ENCODE data around the gene DGLUCY.

DGLUCY gene

GRCh38 chr14:91218014-91218413 lies 104.1 kb downstream of the DGLUCY start:
- no peak overlapping the region for H3K4me2 ChIP-seq
- H3K79me2 ChIP-seq (ENCODE audit: insufficient read depth, low read depth), result no peaks in the 10 kb centered on the region
- no peaks in the 10 kb centered on the region for H3K4me1 ChIP-seq (ENCODE audit: low read depth, poor library complexity, severe bottlenecking)
- H3K36me3 ChIP-seq (ENCODE audit: insufficient read depth), result no peaks in the 10 kb centered on the region
- H2AFZ ChIP-seq (ENCODE audit: low read depth), result no peak overlapping the region
- H3K27me3 ChIP-seq (ENCODE audit: insufficient read depth, low read depth), result no peaks in the 10 kb centered on the region
- no peak overlapping the region for H3K4me3 ChIP-seq (IDR thresholded peaks at IDR 0.05; ENCODE audit: insufficient read depth, low read depth, low read length)
- TF ChIP-seq, protein P1, sequence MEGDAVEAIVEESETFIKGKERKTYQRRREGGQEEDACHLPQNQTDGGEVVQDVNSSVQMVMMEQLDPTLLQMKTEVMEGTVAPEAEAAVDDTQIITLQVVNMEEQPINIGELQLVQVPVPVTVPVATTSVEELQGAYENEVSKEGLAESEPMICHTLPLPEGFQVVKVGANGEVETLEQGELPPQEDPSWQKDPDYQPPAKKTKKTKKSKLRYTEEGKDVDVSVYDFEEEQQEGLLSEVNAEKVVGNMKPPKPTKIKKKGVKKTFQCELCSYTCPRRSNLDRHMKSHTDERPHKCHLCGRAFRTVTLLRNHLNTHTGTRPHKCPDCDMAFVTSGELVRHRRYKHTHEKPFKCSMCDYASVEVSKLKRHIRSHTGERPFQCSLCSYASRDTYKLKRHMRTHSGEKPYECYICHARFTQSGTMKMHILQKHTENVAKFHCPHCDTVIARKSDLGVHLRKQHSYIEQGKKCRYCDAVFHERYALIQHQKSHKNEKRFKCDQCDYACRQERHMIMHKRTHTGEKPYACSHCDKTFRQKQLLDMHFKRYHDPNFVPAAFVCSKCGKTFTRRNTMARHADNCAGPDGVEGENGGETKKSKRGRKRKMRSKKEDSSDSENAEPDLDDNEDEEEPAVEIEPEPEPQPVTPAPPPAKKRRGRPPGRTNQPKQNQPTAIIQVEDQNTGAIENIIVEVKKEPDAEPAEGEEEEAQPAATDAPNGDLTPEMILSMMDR (conservative IDR thresholded peaks at IDR 0.05; ENCODE audit: low read depth, low read length), result no peak
- no peak overlapping the region for H3K9ac ChIP-seq
- H3K27ac ChIP-seq, result no peak overlapping the region
- H4K20me1 ChIP-seq (ENCODE audit: insufficient read depth), result no peaks in the 10 kb centered on the region

DNA sequence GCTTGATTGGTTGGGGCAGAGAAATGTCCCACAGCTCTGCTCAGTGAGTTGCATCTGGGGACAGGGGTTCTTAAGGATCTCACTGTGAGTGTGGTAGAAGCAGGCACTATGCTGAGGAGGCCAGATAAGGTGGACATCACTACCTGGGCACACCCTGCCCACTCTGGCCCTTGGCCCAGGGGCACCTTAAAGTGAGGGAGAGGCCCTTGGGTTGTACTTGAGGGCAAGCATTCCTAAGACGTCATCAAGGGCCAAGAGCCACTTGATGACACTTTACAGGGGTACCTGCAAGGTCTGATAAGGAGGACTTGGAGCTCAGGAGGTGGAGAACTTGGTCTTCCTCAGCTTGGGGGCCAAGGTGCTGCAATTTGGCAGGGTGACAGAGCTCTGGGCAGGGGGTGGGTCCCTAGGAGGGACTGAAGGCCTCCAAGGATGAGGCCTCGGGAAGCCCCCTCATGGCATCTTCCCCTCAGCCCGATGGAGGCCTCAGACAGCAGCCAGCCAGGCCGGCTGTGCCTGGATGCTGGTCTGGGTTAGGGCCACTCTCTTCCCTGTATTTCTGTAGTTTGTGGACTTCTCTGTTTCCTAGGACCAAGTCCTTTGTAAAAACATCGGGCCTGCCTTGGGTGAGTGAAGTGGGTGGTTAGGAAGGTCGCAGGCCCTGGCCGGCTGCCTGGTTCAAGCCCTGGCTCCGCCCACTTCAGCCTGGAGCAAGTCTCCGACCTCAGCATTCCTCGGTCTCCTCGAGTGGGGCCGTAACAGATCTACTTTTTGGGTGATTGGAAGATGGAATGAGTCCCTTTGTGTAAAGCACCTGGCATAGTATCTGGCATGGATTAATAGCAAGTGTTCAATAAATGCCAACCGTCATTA lies 105.9 kb downstream of the DGLUCY start:
- Histone ChIP-seq H4K20me1 (ENCODE audit: insufficient read depth) (no peaks in the 10 kb centered on the region), H3K27ac (no peak overlapping the region), H3K79me2 (ENCODE audit: insufficient read depth, low read depth) (no peaks in the 10 kb centered on the region), H3K4me2 (no peak overlapping the region), H2AFZ (ENCODE audit: low read depth) (no peak overlapping the region), H3K9ac (no peak overlapping the region), H3K4me3 (IDR thresholded peaks at IDR 0.05; ENCODE audit: insufficient read depth, low read depth, low read length) (no peak overlapping the region), H3K4me1 (ENCODE audit: low read depth, poor library complexity, severe bottlenecking) (no peaks in the 10 kb centered on the region), H3K36me3 (ENCODE audit: insufficient read depth) (no peaks in the 10 kb centered on the region), H3K27me3 (ENCODE audit: insufficient read depth, low read depth) (no peaks in the 10 kb centered on the region)
- TF ChIP-seq, protein P1 (conservative IDR thresholded peaks at IDR 0.05; ENCODE audit: low read depth, low read length), result no peak

DNA sequence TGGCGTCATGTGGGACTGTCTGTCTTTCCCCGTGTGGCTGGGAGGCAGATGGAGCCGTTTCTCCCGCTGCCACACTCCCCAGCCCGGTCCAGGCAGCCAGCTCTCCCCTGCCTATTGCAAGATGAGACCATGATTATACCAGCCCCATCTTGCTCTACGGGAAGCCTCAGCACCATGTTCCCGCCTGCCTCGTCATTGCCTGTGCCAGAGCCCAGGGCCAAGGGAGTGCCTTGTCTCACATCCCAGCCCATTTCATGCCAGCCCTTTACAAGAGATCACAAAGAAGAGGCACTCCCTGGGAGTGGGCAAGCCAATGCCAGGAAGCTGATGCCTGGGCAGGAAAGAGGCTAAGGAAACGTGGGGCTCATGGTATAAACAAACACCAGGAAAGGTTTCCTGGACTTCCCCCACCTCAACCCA lies 106.7 kb downstream of the DGLUCY start:
- H3K4me2 ChIP-seq, result no peak overlapping the region

DNA sequence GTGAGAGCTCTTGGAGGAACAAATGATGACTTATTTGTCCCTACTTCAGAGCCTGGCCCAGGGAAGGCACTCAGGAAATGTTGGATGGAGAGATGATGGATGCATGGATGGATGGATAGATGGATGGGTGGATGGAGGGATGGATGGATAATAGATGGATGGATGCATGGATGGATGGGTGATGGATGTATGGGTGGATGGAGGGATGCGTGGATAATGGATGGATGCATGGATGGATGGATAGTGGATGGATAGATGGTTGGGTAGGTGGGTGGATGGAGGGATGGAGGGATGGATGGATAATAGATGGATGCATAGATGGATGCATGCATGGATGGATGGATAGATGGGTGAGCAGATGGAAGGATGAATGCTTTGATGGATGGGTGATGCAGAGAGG lies 107.4 kb downstream of the DGLUCY start:
- Histone ChIP-seq H2AFZ (ENCODE audit: low read depth) (no peak overlapping the region), H3K4me1 (ENCODE audit: low read depth, poor library complexity, severe bottlenecking) (no peaks in the 10 kb centered on the region), H3K27me3 (ENCODE audit: insufficient read depth, low read depth) (no peaks in the 10 kb centered on the region), H3K79me2 (ENCODE audit: insufficient read depth, low read depth) (no peaks in the 10 kb centered on the region), H3K4me3 (IDR thresholded peaks at IDR 0.05; ENCODE audit: insufficient read depth, low read depth, low read length) (no peak overlapping the region), H3K27ac (no peak overlapping the region), H3K4me2 (no peak overlapping the region), H4K20me1 (ENCODE audit: insufficient read depth) (no peaks in the 10 kb centered on the region), H3K9ac (no peak overlapping the region), H3K36me3 (ENCODE audit: insufficient read depth) (no peaks in the 10 kb centered on the region)
- TF ChIP-seq, protein P1 (conservative IDR thresholded peaks at IDR 0.05; ENCODE audit: low read depth, low read length), result no peak

More for the DNA sequence above, 106.7 kb downstream of the DGLUCY start:
- Histone ChIP-seq H3K27ac (no peak overlapping the region), H3K4me3 (IDR thresholded peaks at IDR 0.05; ENCODE audit: insufficient read depth, low read depth, low read length) (no peak overlapping the region), H3K27me3 (ENCODE audit: insufficient read depth, low read depth) (no peaks in the 10 kb centered on the region), H3K4me1 (ENCODE audit: low read depth, poor library complexity, severe bottlenecking) (no peaks in the 10 kb centered on the region), H4K20me1 (ENCODE audit: insufficient read depth) (no peaks in the 10 kb centered on the region), H3K79me2 (ENCODE audit: insufficient read depth, low read depth) (no peaks in the 10 kb centered on the region), H3K36me3 (ENCODE audit: insufficient read depth) (no peaks in the 10 kb centered on the region), H3K9ac (no peak overlapping the region), H2AFZ (ENCODE audit: low read depth) (no peak overlapping the region)
- TF ChIP-seq, protein P1 (conservative IDR thresholded peaks at IDR 0.05; ENCODE audit: low read depth, low read length), result no peak

All from KMS-11 (cell line).